Fibroblast of skin of left biceps (primary cell): Measurements from ENCODE around the gene GPR63.

ENCODE experiments used
- DNase-seq, 2 experiments: peaks; one replicate each; pipeline ENCODE4 v3.0.0-alpha.2; 2013; ENCODE audit warnings: low read depth in 2 of 2

GPR63 gene

GRCh38 chr6:96760153-96760687, 77.1 kb downstream of the GPR63 start:
- DNase-seq: no peak

- DNase-seq: no peak
Measured at GRCh38 chr6:96755096-96755495, 82.2 kb downstream of the GPR63 start.

- no peak for DNase-seq
Measured at GRCh38 chr6:96749891-96750290, 87.4 kb downstream of the GPR63 start.
